Panc1 (cell line): ENCODE measurements around the gene SHISA9. TPM values are rescaled to one million over a fixed set of nuclear protein-coding genes. Genes with fewer than 3 reads are reported as not detected.

ENCODE experiments used
- ATAC-seq: fragments of 200-7000 bp; cut with Tn5 transposase; 2 replicates; pipeline ENCODE4 v1.9.1; 2020; ENCODE audit warnings: mild to moderate bottlenecking, moderate library complexity
- BruUV-seq: library from RNA; stranded (reverse); fragments of 400-500 nt; replicated peaks from 2 replicates; lab custom pipeline; 2021; lab: Mats Ljungman, UMichigan
- CTCF ChIA-PET: fragments of 300-600 bp; sonication (Branson Sonifier 250); formaldehyde crosslinking; loops from one replicate; lab custom pipeline; 2022; ENCODE audit warnings: antibody characterized with exemption; lab: Charles Lee
- POLR2A ChIA-PET: fragments of 300-600 bp; sonication (Branson Sonifier 250); formaldehyde crosslinking; loops from one replicate; lab custom pipeline; 2022; ENCODE audit warnings: antibody characterized with exemption; lab: Charles Lee
- DNase-seq: peaks from one replicate; pipeline ENCODE4 v3.0.0-alpha.2; 2010; ENCODE audit warnings: low read depth, low spot score
- H3K27ac ChIP-seq: 2 replicates; pipeline ENCODE4 v1.5.1; 2011; ENCODE audit warnings: mild to moderate bottlenecking, low read length, inconsistent platforms
- H3K27me3 ChIP-seq: fragments of 200-500 bp; sonication (Bioruptor generic); 2 replicates; pipeline ENCODE4 v1.6.0; 2014; ENCODE audit warnings: low read length, inconsistent platforms; ENCODE audit not compliant: control insufficient read depth, insufficient read depth
- H3K36me3 ChIP-seq: fragments of 200-500 bp; sonication (Bioruptor generic); 2 replicates; pipeline ENCODE4 v1.5.1; 2014; ENCODE audit warnings: inconsistent platforms, mild to moderate bottlenecking, low read length, moderate library complexity; ENCODE audit not compliant: control insufficient read depth, insufficient read depth
- H3K4me1 ChIP-seq: 2 replicates; pipeline ENCODE4 v1.5.1; 2011; ENCODE audit warnings: inconsistent platforms, mild to moderate bottlenecking, low read length, moderate library complexity; ENCODE audit not compliant: control insufficient read depth, insufficient read depth
- H3K4me3 ChIP-seq, 2 experiments: 2 replicates each; pipeline ENCODE4 v1.5.1; 2011 to 2012; ENCODE audit warnings: low read depth in 2 of 2, low read length in 2 of 2, mild to moderate bottlenecking in 2 of 2, inconsistent platforms in 1 of 2, moderate library complexity in 1 of 2
- H3K9me3 ChIP-seq: fragments of 200-500 bp; sonication (Bioruptor generic); 2 replicates; pipeline ENCODE4 v1.5.1; 2014; ENCODE audit warnings: low read depth, mild to moderate bottlenecking, inconsistent platforms, low read length, moderate library complexity; ENCODE audit not compliant: control insufficient read depth, insufficient read depth
- CTCF ChIP-seq: fragments of 450-650 bp; IDR thresholded peaks from 2 replicates; pipeline ENCODE4 v1.5.1; 2017; ENCODE audit warnings: mild to moderate bottlenecking
- POLR2AphosphoS5 ChIP-seq: IDR thresholded peaks from 2 replicates; pipeline ENCODE4 v1.6.1; 2012; ENCODE audit warnings: mild to moderate bottlenecking, low read depth, low read length, moderate library complexity
- REST ChIP-seq, 2 experiments: IDR thresholded peaks; 2 replicates each; pipeline ENCODE4 v1.6.1; 2011 to 2012; ENCODE audit warnings: low read depth in 2 of 2, control low read depth in 1 of 2, low read length in 1 of 2, mild to moderate bottlenecking in 1 of 2, moderate library complexity in 1 of 2; ENCODE audit not compliant: insufficient read depth in 1 of 2
- SIN3A ChIP-seq: IDR thresholded peaks from 2 replicates; pipeline ENCODE4 v1.6.1; 2012; ENCODE audit warnings: low read depth, mild to moderate bottlenecking, low read length, moderate library complexity, borderline replicate concordance; ENCODE audit not compliant: insufficient read depth
- TCF7L2 ChIP-seq: IDR thresholded peaks from 2 replicates; pipeline ENCODE4 v1.6.1; 2011; ENCODE audit warnings: mild to moderate bottlenecking, low read depth, low read length, inconsistent platforms
- in situ Hi-C: cut with HindIII; loops from 2 replicates; pipeline ENCODE4 v1.10.0; 2016; ENCODE audit warnings: low sequenced_read_pairs, low pct_unique_long_range_greater_than_20kb
- intact Hi-C: fragments of 100-400 bp; cut with micrococcal nuclease; formaldehyde crosslinking; loops from one replicate; pipeline ENCODE4 v1.10.0; 2022; ENCODE audit not compliant: unreplicated experiment
- total RNA-seq: library from RNA; stranded (reverse); gene quantifications from one replicate; pipeline ENCODE4 v1.2.1, GENCODE V29; 2021; ENCODE audit not compliant: unreplicated experiment

The SHISA9 gene
- total RNA-seq, 1 experiment from 2014 or later: 0.10 TPM

GRCh38 chr16:13229039-13229438, 327.6 kb downstream of the SHISA9 start:
- no peak for TF ChIP-seq CTCF
- no peak for TF ChIP-seq SIN3A
- no peak for TF ChIP-seq POLR2AphosphoS5
- no peak for TF ChIP-seq TCF7L2
- no peak for TF ChIP-seq REST (IDR thresholded peaks at IDR 0.05; ENCODE audit: insufficient read depth in 1 of 2, low read depth in 2 of 2, low read length in 1 of 2)
- no peaks in the 10 kb centered on the region for H3K9me3 ChIP-seq
- no peak overlapping the region for H3K27ac ChIP-seq
- no peaks in the 10 kb centered on the region for H3K27me3 ChIP-seq
- H3K4me3 ChIP-seq: no peak overlapping the region
- no peaks in the 10 kb centered on the region for H3K4me1 ChIP-seq
- CTCF ChIA-PET: no interaction called here
- no TSS peak for BruUV-seq
- POLR2A ChIA-PET: no interaction called here
- no peaks in the 10 kb centered on the region for H3K36me3 ChIP-seq
- intact Hi-C loops: no loop called here
- DNase-seq (no peak), ATAC-seq (no peak)
- in situ Hi-C loops: no loop called here

- in situ Hi-C loops (no loop called here), intact Hi-C loops (no loop called here)
- POLR2A ChIA-PET: no interaction called here
- CTCF ChIA-PET: no interaction called here
- ATAC-seq (no peak), DNase-seq (no peak)
- Histone ChIP-seq H3K36me3 (no peaks in the 10 kb centered on the region), H3K27me3 (no peaks in the 10 kb centered on the region), H3K9me3 (no peaks in the 10 kb centered on the region), H3K27ac (no peak overlapping the region), H3K4me3 (no peak overlapping the region), H3K4me1 (no peaks in the 10 kb centered on the region)
- BruUV-seq: no TSS peak
- TF ChIP-seq TCF7L2 (no peak), REST (IDR thresholded peaks at IDR 0.05; ENCODE audit: insufficient read depth in 1 of 2, low read depth in 2 of 2, low read length in 1 of 2) (no peak), SIN3A (no peak), CTCF (no peak), POLR2AphosphoS5 (no peak)
Observed at GRCh38 chr16:13231365-13231764, 330.0 kb downstream of the SHISA9 start.
